HEK293 (cell line): ENCODE results near the gene NRSN2.

Experiments used
- CTCF ChIP-seq: fragments of 450-650 bp; formaldehyde crosslinking; IDR thresholded peaks from 2 replicates; pipeline ENCODE4 v1.5.1; 2016; ENCODE audit warnings: missing biosample characterization, missing genetic modification characterization
- EGR2 ChIP-seq: fragments of 450-650 bp; formaldehyde crosslinking; IDR thresholded peaks from 2 replicates; pipeline ENCODE4 v1.5.1; 2016; ENCODE audit warnings: low read depth, missing biosample characterization, missing genetic modification characterization
- HOXA7 ChIP-seq: sonication (generic); formaldehyde crosslinking; IDR thresholded peaks from 2 replicates; pipeline ENCODE4 v1.8.1; 2022; ENCODE audit warnings: missing genetic modification reagents, borderline replicate concordance
- PBX3 ChIP-seq: sonication (generic); formaldehyde crosslinking; IDR thresholded peaks from 2 replicates; pipeline ENCODE4 v1.8.1; 2022; ENCODE audit warnings: mild to moderate bottlenecking, moderate library complexity, missing genetic modification reagents
- REST ChIP-seq: fragments of 450-650 bp; formaldehyde crosslinking; IDR thresholded peaks from 2 replicates; pipeline ENCODE4 v1.5.1; 2016; ENCODE audit warnings: missing biosample characterization, missing genetic modification characterization
- TCF7L2 ChIP-seq: IDR thresholded peaks from 2 replicates; pipeline ENCODE4 v1.6.1; 2011; ENCODE audit warnings: low read depth, mild to moderate bottlenecking, inconsistent platforms, low read length, moderate library complexity, borderline replicate concordance
- ZBTB1 ChIP-seq: fragments of 450-650 bp; formaldehyde crosslinking; IDR thresholded peaks from 2 replicates; pipeline ENCODE4 v1.5.1; 2016; ENCODE audit warnings: missing biosample characterization, missing genetic modification characterization
- ZBTB20 ChIP-seq: fragments of 450-650 bp; formaldehyde crosslinking; IDR thresholded peaks from 2 replicates; pipeline ENCODE4 v1.5.1; 2016; ENCODE audit warnings: missing biosample characterization, missing genetic modification characterization
- ZBTB21 ChIP-seq: fragments of 450-650 bp; formaldehyde crosslinking; IDR thresholded peaks from 2 replicates; pipeline ENCODE4 v1.5.1; 2017; ENCODE audit warnings: missing biosample characterization, missing genetic modification characterization
- ZFP41 ChIP-seq: fragments of 450-650 bp; formaldehyde crosslinking; IDR thresholded peaks from 2 replicates; pipeline ENCODE4 v1.5.1; 2016; ENCODE audit warnings: missing biosample characterization, missing genetic modification characterization, borderline replicate concordance
- ZNF174 ChIP-seq: fragments of 450-650 bp; formaldehyde crosslinking; IDR thresholded peaks from 2 replicates; pipeline ENCODE4 v1.5.0; 2017; ENCODE audit warnings: missing biosample characterization, mild to moderate bottlenecking, missing genetic modification characterization
- ZNF707 ChIP-seq: fragments of 450-650 bp; formaldehyde crosslinking; IDR thresholded peaks from 2 replicates; pipeline ENCODE4 v1.5.1; 2016; ENCODE audit warnings: missing biosample characterization, missing genetic modification characterization
- ZNF837 ChIP-seq: fragments of 450-650 bp; formaldehyde crosslinking; IDR thresholded peaks from 2 replicates; pipeline ENCODE4 v1.5.1; 2016; ENCODE audit warnings: missing biosample characterization, missing genetic modification characterization

GRCh38 chr20:389220-389619, 42.3 kb downstream of the NRSN2 start:
- TF ChIP-seq TCF7L2 (no peak), ZFP41 (tag by site-specific recombination) (no peak), ZNF174 (tag by site-specific recombination) (no peak), CTCF (tag by site-specific recombination) (no peak), ZBTB20 (tag by site-specific recombination) (no peak), ZBTB1 (tag by site-specific recombination) (no peak), EGR2 (no peak), REST (tag by site-specific recombination) (no peak), PBX3 (CRISPR knock-in tag) (no peak), ZNF707 (tag by site-specific recombination) (no peak), ZNF837 (no peak), ZBTB21 (tag by site-specific recombination) (no peak), HOXA7 (CRISPR knock-in tag) (no peak)
